ENCODE measurements around the gene ISG20L2. TPM values are rescaled to one million over a fixed set of nuclear protein-coding genes. Genes with fewer than 3 reads are reported as not detected.

The ISG20L2 gene
- total RNA-seq, 1 donor from 2014 or later: 28.3 TPM

DNA sequence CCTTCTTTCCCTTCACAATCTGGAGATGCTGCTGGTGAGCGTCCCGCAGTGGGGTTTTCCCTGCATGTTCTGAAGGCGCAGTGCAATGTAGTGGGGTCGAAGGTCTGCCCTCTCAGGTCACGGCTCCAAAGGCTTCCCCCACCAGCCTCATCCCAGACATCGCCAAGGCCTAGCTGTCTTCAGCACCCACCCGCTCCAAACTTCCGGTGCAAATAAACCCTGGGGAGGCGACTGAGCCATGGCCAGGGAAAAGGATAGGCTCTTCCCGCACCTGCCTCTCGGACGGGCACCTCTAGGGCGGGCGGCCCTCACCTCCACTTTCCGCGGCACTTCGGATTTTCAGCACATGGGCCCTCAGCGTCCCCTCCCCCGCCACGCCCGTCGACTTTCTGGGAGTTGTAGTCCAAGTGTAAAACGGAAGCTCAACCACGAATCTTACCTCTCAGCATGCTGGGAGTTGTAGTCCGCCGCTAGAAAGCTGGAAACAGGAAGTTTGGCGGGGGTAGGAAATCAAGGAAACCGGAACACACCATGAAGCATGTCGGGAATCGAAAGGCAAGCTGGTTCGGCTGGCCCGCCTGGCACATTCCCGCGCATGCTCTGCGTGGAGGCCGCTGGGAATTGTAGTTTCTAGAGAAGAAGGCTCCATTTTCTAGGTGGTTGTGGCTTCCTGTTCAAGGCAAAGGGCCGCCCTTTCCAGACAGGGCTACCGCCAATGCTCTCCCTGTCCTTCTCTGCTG, 12.3 kb upstream of the ISG20L2 start, which contains the start of gene MRPL24:
TSS of gene MRPL24 (minus strand) at position 348 of the 740 bp plus-strand sequence. CDS start 2,384 bp downstream, outside the sequence.
- DNase-seq (peak; percentile 97), ATAC-seq (peak; percentile 96)
- peaks cover 44% of the 10 kb centered on the region for H3K36me3 ChIP-seq
- peaks cover 11% of the 10 kb centered on the region for H3K4me1 ChIP-seq
- H3K27me3 ChIP-seq: no peaks in the 10 kb centered on the region
- H3K27ac ChIP-seq: peak within 1 kb of the TSS; percentile 83
- TF ChIP-seq, protein P1, sequence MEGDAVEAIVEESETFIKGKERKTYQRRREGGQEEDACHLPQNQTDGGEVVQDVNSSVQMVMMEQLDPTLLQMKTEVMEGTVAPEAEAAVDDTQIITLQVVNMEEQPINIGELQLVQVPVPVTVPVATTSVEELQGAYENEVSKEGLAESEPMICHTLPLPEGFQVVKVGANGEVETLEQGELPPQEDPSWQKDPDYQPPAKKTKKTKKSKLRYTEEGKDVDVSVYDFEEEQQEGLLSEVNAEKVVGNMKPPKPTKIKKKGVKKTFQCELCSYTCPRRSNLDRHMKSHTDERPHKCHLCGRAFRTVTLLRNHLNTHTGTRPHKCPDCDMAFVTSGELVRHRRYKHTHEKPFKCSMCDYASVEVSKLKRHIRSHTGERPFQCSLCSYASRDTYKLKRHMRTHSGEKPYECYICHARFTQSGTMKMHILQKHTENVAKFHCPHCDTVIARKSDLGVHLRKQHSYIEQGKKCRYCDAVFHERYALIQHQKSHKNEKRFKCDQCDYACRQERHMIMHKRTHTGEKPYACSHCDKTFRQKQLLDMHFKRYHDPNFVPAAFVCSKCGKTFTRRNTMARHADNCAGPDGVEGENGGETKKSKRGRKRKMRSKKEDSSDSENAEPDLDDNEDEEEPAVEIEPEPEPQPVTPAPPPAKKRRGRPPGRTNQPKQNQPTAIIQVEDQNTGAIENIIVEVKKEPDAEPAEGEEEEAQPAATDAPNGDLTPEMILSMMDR (IDR thresholded peaks at IDR 0.05): no peak
- H3K9me3 ChIP-seq: no peaks in the 10 kb centered on the region
- peak within 1 kb of the TSS; percentile 88 for H3K4me3 ChIP-seq
- intact Hi-C loops (cut with DNase I): no loop called here

DNA sequence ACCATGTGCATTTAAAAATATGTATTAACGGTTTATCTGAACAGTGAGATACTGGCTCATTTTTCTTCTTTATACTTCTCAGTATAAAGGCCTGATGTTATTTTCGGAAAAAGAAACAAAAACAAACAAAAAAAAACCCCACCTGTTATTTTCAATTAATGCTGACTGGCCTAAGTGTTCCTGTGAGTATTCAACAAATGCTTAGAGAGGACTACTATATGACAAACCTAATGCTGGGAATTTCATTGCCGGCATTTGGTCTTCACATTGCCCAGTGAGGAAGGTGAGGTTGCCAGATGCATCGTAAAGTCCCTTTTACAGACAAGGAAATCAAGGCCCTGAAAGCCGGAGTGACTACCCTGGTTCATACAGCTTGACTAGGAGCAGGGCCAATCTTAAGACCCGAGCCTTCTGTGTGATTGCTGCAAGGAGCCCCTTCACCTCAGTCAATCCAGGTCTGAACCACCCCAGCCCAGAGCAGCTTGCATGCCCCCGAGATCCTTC, 11.7 kb upstream of the ISG20L2 start:
- intact Hi-C loops (cut with DNase I): no loop called here
- H3K4me1 ChIP-seq: peaks cover 6% of the 10 kb centered on the region
- TF ChIP-seq, protein P1 (IDR thresholded peaks at IDR 0.05): no peak
- peak overlapping the region; percentile 83 for H3K27ac ChIP-seq
- H3K9me3 ChIP-seq: no peaks in the 10 kb centered on the region
- ATAC-seq: no peak
- peak overlapping the region; percentile 88 for H3K4me3 ChIP-seq
- H3K36me3 ChIP-seq: peaks cover 44% of the 10 kb centered on the region
- no peak for DNase-seq
- no peaks in the 10 kb centered on the region for H3K27me3 ChIP-seq

DNA sequence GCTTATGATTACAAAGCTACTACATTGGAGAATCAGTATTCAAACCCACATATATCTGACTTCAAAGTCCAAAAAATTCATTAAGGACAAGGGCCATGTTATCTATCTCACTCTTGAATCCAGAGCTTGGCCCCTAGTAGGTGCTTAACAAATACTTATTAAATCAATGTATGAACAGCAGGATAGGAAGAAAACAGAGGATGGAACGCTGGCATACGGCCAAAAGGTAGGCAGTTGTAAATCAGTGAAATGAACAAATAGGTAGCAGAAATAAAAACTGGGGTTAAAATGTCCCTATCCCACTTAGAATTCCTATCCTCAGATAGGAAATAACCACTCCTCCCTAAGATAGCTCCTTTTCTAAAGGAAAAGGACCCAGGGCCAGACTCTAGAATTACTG, 10.3 kb upstream of the ISG20L2 start:
- peaks cover 6% of the 10 kb centered on the region for H3K4me1 ChIP-seq
- TF ChIP-seq, protein P1 (IDR thresholded peaks at IDR 0.05): no peak
- no peak overlapping the region for H3K4me3 ChIP-seq
- DNase-seq: no peak
- intact Hi-C loops (cut with DNase I): no loop called here
- no peak overlapping the region for H3K27ac ChIP-seq
- no peaks in the 10 kb centered on the region for H3K9me3 ChIP-seq
- H3K27me3 ChIP-seq: no peaks in the 10 kb centered on the region
- H3K36me3 ChIP-seq: peaks cover 43% of the 10 kb centered on the region
- no peak for ATAC-seq

DNA sequence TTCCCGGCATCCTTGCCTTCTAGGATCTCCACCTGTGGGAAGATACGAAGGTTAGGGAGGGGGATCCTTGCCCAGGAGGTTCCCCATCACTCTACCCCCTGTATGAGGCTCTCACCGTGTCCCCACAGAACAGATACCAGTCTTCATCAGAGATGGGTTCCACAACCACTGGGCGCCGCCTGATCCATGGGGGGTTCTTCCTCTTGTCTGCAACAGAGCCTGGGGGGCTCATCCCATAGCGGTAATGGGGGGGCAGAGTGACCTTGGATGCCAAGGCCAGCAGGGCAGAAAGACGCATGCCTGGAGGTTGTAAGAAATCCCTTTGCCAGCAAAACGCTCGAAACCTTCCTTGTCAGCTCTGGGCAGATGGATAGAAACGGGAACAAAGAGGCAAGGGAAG, 9.8 kb upstream of the ISG20L2 start:
- no peak for DNase-seq
- intact Hi-C loops (cut with DNase I): no loop called here

DNA sequence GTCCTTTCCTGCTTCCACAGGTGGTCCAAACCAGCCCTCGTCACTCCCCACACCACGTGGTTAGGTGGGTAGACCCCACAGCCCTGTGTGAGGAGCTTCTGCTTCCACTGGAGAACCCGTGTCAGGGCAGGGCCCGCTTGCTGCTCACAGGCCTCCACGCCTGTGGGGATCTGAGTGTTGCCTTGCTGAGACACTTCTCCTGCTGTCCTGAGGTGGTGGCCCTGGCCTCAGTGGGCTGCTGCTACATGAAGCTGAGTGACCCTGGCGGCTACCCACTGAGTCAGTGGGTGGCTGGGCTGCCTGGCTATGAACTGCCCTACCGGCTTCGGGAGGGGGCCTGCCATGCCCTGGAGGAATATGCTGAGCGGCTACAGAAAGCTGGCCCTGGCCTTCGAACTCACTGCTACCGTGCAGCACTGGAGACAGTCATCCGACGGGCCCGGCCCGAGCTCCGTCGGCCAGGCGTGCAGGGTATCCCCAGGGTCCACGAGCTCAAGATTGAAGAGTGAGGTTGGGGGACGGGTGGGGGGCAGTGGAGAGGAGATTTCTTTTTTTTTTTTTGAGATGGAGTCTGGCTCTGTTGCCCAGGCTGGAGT, 5.5 kb upstream of the ISG20L2 start:
- DNase-seq (no peak), ATAC-seq (no peak)
- TF ChIP-seq, protein P1 (IDR thresholded peaks at IDR 0.05): no peak
- H3K4me3 ChIP-seq: no peak overlapping the region
- no peaks in the 10 kb centered on the region for H3K27me3 ChIP-seq
- H3K4me1 ChIP-seq: peaks cover 5% of the 10 kb centered on the region
- H3K27ac ChIP-seq: no peak overlapping the region
- H3K36me3 ChIP-seq: peaks cover 33% of the 10 kb centered on the region
- H3K9me3 ChIP-seq: no peaks in the 10 kb centered on the region
- intact Hi-C loops (cut with DNase I): no loop called here

More for the DNA sequence above, 9.8 kb upstream of the ISG20L2 start:
- peaks cover 6% of the 10 kb centered on the region for H3K4me1 ChIP-seq
- no peaks in the 10 kb centered on the region for H3K27me3 ChIP-seq
- ATAC-seq: no peak
- H3K9me3 ChIP-seq: no peaks in the 10 kb centered on the region
- TF ChIP-seq, protein P1 (IDR thresholded peaks at IDR 0.05): no peak
- H3K4me3 ChIP-seq: no peak overlapping the region
- no peak overlapping the region for H3K27ac ChIP-seq
- H3K36me3 ChIP-seq: peaks cover 42% of the 10 kb centered on the region
